Lung (tissue), 12 donors: ENCODE measurements around the gene SLC47A1. TPM values are rescaled to one million over a fixed set of nuclear protein-coding genes. Genes with fewer than 3 reads are reported as not detected.

Experiments
- ATAC-seq: fragments of 200-7000 bp; cut with Tn5 transposase; one replicate; pipeline ENCODE4 v1.9.1; 2020; ENCODE audit warnings: moderate number of reproducible peaks; ENCODE audit not compliant: insufficient read depth, low FRiP score
- DNase-seq, 3 donors: peaks; one replicate each; pipeline ENCODE4 v3.0.0-alpha.2; 2013 to 2017
- H3K27ac ChIP-seq, 2 donors: one replicate each; pipeline ENCODE4 v1.5.1; 2013; ENCODE audit warnings: mild to moderate bottlenecking in 2 of 2, moderate library complexity in 2 of 2, control low read depth in 1 of 2, inconsistent platforms in 1 of 2, low read depth in 1 of 2, low read length in 1 of 2
- H3K27me3 ChIP-seq, 3 donors: one replicate each; pipeline ENCODE4 v1.5.1; 2013; ENCODE audit warnings: low read length in 2 of 3; ENCODE audit not compliant: control insufficient read depth in 3 of 3, insufficient read depth in 3 of 3
- H3K36me3 ChIP-seq, 4 donors: one replicate each; pipeline ENCODE4 v1.5.1; 2013; ENCODE audit warnings: low read length in 4 of 4, mild to moderate bottlenecking in 1 of 4, moderate library complexity in 1 of 4; ENCODE audit not compliant: control insufficient read depth in 4 of 4, insufficient read depth in 4 of 4
- H3K4me1 ChIP-seq, 5 donors: one replicate each; pipeline ENCODE4 v1.5.1; 2013; ENCODE audit warnings: low read length in 5 of 5, mild to moderate bottlenecking in 2 of 5, moderate library complexity in 1 of 5; ENCODE audit not compliant: control insufficient read depth in 5 of 5, insufficient read depth in 5 of 5
- H3K4me3 ChIP-seq: one replicate; pipeline ENCODE4 v1.5.1; 2013; ENCODE audit warnings: mild to moderate bottlenecking, control low read depth, moderate library complexity
- H3K9ac ChIP-seq, 2 donors: one replicate each; pipeline ENCODE4 v1.5.1; 2013; ENCODE audit warnings: low read length in 2 of 2, control low read depth in 1 of 2; ENCODE audit not compliant: insufficient read depth in 1 of 2
- H3K9me3 ChIP-seq, 4 donors: one replicate each; pipeline ENCODE4 v1.5.1; 2013; ENCODE audit warnings: low read length in 3 of 4, mild to moderate bottlenecking in 1 of 4, moderate library complexity in 1 of 4; ENCODE audit not compliant: control insufficient read depth in 4 of 4, insufficient read depth in 3 of 4
- CTCF ChIP-seq: IDR thresholded peaks from 2 replicates; pipeline ENCODE4 v1.5.1; 2012; ENCODE audit warnings: mild to moderate bottlenecking; ENCODE audit errors: control extremely low read depth, extremely low read depth
- WGBS, 2 donors: extraction: QIAGEN DNeasy Blood & Tissue Kit; methylation state at CpG; one replicate each; pipeline ENCODE4 v1.1.7; 2013; 5-methylcytosine and 5-hydroxymethylcytosine counted together
- polyA plus RNA-seq, 2 donors: library from polyadenylated mRNA; stranded (reverse); fragments of 200-250 nt; gene quantifications; one replicate each; pipeline ENCODE4 v1.2.1, GENCODE V29; 2013
- total RNA-seq, 2 donors: library from RNA; depleted of rRNA in 1 of 2; stranded (reverse); fragments of >200 nt in 1 of 2; gene quantifications; one replicate each; pipeline ENCODE4 v1.2.1, GENCODE V29; 2014 to 2021
- donor health status: control.
- donor health status: control.
- donor health status: Bipolar disorder and iron deficiency.
- donor health status: healthy.
- donor health status: DM: yes; HTN: yes; CAD: no.

SLC47A1 gene
- total and polyA plus RNA-seq, 4 donors = 0.74 to 9.4 (median 2.3) TPM

DNA sequence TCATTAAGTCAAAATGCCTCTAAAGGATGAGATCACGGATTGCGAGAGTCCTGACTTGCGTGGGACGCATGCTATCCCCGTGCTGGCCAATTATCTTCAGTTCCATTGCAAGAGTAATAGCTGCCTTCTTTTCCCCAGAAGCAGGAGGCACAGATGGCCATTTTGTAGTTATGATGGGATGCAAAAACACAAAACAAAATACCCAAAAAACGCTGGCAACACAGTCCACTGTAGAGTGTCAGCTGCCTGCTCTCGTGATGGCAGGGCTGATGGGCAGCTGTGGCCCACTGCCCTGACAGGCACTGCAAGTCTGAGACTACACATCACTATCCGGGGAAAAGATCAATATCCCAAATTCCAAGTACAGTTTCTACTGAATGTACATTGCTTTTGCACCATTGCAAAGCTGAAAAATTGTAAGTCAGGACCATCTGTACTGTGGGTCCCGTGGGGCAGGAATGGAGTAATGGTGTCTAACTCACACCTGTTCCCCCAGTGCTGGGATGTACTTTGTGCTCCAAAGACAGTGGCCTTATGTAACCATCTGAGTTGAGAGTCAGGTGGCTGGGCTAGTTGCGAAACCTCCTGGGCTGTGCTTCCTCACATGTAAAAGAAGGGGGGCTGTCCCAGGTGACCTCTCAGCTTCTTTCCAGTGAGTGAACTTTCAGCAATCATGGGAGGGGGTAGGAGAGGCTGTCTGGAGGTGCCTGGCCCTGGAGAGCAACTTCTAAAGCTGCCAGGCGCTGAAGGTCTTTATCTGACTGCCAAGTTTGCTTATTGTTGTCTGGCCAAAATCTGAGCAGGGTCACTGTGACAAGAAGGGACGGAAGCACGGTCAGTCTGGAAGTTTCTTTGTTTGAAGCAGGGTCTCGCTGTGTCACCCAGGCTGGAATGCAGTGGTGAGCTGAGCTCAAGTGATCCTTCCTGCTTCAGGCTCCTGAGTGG, 4.7 kb downstream of the SLC47A1 start:
- Histone ChIP-seq H3K27me3 (peaks cover 0 to 10% (median 3%) of the 10 kb centered on the region in 3 donors), H3K4me1 (peaks cover 0 to 9% (median 7%) of the 10 kb centered on the region in 5 donors), H3K4me3 (no peak overlapping the region), H3K27ac (peak overlapping the region in 1 of 2 donors; percentile 8), H3K36me3 (no peaks in the 10 kb centered on the region), H3K9ac (peak overlapping the region in 1 of 2 donors; percentile 11), H3K9me3 (no peaks in the 10 kb centered on the region)
- no peak for TF ChIP-seq CTCF
- ATAC-seq (peak; percentile 28), DNase-seq (peak in 2 of 3 donors; percentile 32 to 52)
- 76 to 86% methylated on average over 14 of the region's 14 CpGs for WGBS, 2 donors

GRCh38 chr17:19539040-19539399, 5.4 kb downstream of the SLC47A1 start:
- Histone ChIP-seq H3K27ac (peak overlapping the region in 1 of 2 donors; percentile 8), H3K27me3 (peaks cover 0 to 9% (median 3%) of the 10 kb centered on the region in 3 donors), H3K4me3 (no peak overlapping the region), H3K36me3 (no peaks in the 10 kb centered on the region), H3K9me3 (no peaks in the 10 kb centered on the region), H3K4me1 (peaks cover 0 to 9% (median 2%) of the 10 kb centered on the region in 5 donors), H3K9ac (no peak overlapping the region)
- no peak for TF ChIP-seq CTCF
- DNase-seq (no peak), ATAC-seq (no peak)
- WGBS, 2 donors = 79 to 80% methylated on average over 7 of the region's 7 CpGs

DNA sequence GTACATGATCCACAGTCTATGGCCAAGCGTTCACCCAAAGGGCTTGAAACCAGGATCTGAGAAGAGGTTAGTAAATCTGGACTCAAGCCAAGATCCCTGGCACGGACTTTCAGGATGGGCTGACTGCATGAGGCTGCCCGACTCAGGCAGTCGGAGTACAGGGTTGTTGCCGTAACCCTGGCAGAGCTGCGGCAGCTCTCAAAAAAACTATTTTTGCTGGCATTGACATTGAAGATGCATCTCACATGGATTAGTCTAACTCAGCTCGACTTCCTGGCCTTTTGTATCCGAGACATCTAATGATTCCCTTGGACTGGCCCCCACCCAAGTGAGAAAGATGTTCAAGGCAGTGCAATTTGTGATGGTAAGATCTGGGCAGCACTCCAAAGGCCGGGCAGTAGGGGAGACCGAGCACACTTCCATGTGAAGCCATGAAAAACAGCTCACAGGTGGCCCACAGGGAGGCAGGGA, 6.2 kb downstream of the SLC47A1 start:
- no peak for TF ChIP-seq CTCF
- 83% methylated on average over 10 of the region's 10 CpGs for WGBS, 2 donors
- no peak for DNase-seq
- ATAC-seq = no peak
- no peak overlapping the region for H3K27ac ChIP-seq
- no peaks in the 10 kb centered on the region for H3K9me3 ChIP-seq
- H3K27me3 ChIP-seq = peaks cover 0 to 2% (median 0%) of the 10 kb centered on the region in 3 donors
- H3K4me3 ChIP-seq = no peak overlapping the region
- H3K9ac ChIP-seq = no peak overlapping the region
- peaks cover 0 to 7% (median 0%) of the 10 kb centered on the region in 5 donors for H3K4me1 ChIP-seq
- no peaks in the 10 kb centered on the region for H3K36me3 ChIP-seq
